SW 1271 (cell line): ENCODE measurements around the gene AASDHPPT.
A peak's percentile ranks its signal among the peaks of the same experiment; 100 is the strongest.

Experiments
- DNase-seq, 2 experiments: peaks; one replicate each; lab custom pipeline; 2025; lab: John Stamatoyannopoulos, UW

The AASDHPPT gene

DNA sequence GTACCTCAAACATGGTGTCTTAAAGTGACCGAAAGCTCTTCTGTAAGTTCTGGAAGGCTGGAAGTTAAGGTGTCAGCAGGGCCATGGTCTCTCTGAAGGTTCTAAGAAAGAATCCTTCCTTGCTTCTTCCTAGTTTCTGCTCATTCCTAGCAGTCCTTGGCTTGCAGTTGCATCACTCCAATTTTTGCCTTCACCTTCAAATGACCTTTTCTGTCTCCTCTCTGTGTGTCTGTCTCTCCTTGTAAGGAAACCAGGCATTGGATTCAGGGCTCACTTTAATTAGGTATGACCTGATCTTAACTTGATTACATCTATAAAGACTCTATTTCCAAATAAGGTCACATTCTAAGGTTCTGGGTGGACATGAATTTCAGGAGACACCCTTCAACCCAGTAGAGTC is 8.7 kb downstream of the AASDHPPT start:
- DNase-seq: no peak

DNA sequence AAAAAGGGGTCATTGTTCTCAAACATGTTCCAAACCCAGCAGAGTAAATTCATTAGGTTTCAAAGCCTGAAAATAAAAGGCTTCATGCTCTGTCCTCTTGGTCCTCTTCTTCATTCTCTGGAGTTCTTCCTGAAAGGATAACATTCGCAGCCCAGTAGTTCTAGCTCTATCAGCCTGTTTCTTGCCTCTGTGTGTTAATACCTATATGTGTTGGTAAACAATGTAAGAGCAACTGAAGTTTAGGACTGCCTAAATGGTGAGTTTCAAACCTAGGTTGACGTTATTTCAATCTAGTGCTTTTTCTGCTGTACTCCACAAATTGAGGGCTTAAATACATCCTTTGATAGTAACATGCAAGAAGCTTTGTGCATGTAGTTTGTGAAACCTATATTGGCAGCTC is 9.4 kb downstream of the AASDHPPT start:
- DNase-seq: no peak

DNA sequence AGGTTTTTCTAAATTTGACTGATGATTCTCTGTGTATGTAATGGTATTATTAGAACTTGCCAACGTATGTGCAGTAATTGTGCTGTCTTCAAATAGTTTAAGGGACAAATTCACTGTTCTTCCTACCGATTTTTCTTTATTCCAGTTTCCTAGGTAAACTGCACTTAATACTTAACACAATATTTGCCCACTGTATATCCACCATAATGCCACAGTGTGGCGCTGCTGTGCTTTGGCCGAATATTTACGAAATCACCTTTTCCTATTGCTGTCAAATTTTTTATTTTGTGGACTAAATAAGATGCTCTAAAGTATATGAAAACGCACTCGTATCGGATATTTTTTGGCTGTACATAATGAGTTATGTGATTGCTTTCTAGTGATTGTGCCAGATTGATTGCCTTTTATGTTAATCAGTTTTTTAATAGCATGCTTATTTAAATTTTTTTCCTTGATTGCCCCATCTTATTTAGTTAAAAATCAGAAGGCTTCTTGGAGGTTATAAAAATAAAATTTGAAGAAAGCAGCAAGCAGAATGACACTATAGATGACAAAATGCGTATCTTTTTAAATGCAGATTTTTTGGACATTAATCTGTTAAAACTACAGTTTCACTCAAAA is 10.5 kb downstream of the AASDHPPT start:
- DNase-seq: peak in 1 of 2 experiments; percentile 62

DNA sequence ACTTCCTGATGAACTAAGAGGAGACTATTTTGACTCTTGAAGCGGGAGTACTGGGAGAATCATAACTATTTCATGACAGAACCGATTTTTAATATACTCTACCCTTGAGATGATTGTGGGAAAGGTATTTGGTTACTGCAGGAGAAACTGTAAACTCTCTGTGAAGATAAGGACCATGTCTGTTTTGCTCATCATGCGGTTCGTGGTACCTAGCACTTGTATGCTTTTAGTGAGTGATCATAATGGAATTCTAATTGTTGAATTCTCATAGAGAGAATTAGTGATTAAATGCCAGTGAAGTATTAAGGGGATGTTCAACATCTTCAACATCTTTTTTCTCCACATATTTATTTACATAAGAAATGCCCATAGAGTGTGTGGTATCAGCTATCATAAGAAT is 11.4 kb downstream of the AASDHPPT start:
- no peak for DNase-seq

DNA sequence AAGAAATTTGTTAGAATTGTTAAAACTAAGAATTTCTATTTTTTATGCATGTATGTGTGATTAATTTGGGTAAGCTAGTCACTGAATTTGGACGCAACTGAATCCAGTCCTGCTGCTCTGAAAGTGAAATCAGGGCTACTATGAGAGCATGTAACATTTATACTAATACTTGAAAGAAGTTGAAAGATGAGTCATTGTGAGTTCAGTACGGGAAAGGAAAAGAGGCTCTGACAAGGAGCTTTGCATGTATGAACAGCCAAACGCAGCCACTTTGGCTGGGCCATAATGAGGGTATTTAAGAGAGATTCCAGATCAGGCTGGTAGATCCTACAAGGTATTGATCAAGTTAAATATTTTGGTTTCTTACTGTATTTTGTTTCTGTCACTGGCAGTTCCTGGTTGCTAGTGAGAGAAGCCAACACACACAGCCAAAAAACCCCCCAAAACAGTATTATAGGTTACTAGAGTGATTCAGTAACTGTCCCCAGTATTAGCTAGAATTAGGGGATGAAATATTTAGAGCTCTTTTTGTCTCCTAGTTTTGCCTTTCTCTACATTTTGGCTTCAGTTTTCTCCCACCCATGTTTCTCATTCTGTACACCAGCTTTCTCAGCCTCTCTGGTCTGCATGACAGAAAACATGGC is 14.1 kb downstream of the AASDHPPT start:
- DNase-seq: peak in 1 of 2 experiments; percentile 47

DNA sequence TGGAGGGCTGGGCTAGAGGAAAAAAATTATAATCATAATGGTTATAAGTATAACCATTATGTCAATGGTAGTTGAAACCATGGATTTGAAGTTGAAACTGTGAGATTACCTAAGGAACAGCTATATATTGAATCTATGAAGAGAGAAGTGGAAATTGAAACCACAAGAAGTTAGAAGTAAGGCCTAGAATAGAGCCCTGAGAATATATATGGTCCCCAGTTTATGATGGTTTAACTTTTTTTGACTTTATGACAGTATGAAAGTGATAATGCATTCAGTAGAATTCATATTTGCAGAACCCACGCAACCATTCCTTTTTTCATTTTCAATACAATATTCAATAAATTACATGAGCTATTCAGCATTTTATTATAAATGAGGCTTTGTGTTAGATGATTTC is 15.0 kb downstream of the AASDHPPT start:
- DNase-seq: no peak

DNA sequence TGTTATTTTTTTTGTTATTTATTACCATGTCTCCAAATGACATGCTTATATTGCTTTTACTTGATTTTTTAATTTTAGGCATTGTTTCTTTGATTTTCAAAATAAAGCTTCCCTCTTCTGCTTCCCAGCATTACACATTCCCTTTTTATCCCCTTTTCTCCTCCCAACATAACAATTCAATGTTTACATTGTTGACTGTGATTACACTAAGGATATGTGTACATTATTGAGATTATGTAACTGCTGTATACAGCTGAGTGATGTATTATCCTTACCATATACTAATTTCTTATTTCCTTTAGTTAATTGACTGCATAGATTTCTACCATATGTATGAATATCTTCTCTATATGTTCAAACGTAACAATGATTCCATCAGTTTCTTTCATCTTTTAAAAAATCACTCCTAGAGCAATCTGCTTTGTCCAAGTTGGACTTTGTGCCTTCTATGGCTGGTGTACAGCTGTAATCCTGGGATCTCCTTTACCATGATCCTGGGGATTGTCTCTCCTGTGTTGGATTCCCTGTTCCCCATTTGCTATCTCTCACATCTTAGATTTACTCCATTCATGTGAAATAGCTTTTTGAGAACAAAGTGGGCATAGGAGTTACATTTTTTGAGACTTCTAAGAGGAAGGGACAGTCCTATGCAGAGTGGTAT is 21.6 kb downstream of the AASDHPPT start:
- no peak for DNase-seq

DNA sequence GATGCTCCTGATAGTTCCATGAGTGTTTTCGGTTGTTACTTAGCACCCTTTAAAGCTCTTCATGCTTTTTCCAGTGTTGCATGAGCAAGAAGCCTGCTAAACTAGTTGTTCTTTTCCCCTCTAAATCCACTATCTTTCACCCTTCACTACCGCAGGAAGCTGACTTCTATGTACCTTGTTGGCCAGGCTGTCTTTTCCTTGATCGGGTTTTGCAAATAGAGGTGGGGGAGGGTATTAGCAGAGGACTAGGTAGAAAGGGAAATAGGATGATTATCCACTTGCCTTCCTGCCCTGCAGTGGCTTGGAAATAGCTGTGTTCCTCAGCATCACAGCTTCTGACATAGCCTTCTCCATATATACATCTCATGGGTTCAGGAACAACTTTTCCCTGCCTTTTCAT is 23.9 kb downstream of the AASDHPPT start:
- no peak for DNase-seq

DNA sequence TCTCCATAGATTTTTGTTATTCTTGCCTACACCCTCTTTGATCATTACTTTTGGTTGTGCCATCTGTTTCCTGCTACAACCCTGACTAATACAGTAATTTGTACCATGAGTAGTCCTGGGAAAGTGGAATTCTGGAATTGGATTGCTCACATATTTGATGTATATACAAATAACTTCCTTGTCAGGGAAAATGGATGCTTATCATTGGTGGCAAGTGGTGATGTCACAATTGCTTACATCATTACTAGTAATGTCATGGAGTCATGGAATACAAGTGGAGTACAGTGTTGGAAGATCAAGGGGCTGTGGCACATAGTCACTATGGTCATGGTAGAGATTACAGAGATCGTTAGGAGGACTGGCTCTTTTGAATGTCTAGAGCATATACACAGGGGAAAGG is 24.4 kb downstream of the AASDHPPT start:
- DNase-seq: no peak

DNA sequence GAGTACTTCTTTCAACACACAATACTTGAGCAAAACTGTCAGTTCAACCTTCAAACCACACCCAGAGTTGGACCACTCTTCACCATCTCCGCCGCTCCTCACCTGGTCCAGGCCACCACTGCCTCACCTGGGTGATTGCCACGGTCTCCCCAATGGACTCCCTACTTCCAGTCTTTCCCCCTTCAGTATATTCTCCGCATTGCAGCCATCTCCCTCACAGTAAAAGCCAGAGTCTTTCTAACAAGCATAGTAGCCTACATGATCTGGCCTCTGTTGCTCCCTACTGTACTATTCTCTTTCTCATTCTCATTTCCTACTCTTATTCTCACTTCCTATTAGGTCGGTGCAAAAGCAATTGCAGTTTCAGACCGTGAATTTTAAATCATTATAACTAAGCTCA is 28.5 kb downstream of the AASDHPPT start:
- no peak for DNase-seq

DNA sequence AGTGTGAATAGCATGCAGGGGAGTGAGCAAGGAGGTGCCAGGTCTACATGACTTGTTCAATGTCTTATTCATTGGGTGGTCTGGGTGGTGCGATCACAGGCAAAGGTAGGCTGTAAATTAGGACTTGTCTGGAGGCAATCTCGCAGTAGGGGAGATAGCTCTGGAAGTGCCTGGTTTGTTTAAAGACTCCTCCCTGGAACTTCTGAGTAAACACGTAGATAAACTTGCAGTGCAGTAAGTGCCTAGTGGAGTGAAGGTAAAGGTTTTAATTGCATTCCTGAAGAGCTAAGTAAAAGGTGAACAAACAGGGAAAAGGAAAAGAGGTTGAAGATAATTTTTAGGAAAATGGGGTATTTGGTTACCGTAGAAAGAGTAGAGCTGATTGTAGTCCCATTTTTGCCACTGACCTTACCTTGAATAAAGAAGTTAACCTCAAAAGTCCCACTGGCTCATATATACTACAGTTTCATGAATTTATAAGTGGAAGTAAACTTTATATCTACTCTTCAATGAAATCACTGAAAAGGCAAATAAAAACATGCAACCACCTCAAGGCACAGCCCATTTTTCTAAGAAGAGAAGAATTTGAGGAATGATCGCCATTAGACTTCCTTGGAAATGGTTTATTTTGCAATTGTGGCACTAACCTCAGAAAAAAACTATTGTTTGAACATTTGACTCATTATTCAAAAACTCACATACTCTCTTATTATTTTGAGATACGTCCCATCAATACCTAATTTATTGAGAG is 44.3 kb downstream of the AASDHPPT start:
- DNase-seq: no peak

DNA sequence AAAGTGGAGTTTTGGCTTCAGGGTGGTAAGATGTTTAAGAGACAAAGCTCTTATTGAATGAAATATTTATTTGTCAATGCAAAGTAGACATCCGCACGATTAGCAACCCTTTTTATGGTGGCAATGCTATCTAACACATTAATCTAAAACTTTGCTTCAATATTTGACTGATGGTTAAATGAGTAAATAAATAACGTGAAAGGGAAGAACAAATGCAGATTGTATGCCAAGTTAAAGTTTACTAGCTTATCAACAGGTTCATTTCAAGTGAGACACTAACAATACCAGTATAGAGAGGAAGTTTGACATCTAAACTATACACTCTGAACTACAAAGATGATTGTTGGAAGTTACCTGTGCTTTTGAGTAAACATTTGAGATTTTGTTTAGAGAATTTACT is 50.1 kb downstream of the AASDHPPT start:
- no peak for DNase-seq

DNA sequence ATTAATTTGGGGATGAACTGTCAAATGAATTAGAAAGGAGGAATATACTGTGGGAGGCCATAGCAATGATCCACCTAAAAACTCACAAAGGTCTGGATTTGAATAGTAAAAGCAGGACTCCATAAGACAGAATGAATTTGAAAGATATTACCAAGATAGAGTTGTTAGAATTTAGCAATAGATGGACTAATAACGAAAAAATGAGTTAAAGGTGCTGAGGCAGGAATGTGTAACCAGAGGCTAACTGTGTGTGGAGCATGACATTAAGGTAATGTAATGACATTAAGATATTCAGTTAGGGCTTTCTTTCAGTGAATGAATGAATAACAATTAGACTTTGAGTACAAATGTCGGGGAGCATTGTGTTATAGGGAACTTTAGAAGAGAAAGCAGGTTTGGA is 51.3 kb downstream of the AASDHPPT start:
- no peak for DNase-seq

DNA sequence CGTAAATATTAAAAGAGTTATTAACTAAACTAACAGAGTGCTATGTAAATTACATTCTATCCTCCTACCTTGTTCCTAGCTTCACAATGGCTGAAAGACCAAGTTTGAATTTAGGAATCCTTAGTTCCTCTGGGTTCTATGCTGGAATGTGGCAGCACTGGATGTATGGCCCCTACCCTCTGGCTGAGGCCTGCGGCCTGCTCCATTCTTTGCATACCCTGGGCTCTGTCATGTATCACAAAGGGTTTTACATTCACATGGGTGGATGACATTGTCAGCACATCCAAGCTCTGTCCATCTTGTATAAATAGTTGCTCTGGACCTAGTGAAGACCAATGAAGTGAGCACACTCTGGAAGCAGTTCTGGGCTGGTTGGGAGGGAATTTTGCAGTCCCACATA is 54.5 kb downstream of the AASDHPPT start:
- no peak for DNase-seq

DNA sequence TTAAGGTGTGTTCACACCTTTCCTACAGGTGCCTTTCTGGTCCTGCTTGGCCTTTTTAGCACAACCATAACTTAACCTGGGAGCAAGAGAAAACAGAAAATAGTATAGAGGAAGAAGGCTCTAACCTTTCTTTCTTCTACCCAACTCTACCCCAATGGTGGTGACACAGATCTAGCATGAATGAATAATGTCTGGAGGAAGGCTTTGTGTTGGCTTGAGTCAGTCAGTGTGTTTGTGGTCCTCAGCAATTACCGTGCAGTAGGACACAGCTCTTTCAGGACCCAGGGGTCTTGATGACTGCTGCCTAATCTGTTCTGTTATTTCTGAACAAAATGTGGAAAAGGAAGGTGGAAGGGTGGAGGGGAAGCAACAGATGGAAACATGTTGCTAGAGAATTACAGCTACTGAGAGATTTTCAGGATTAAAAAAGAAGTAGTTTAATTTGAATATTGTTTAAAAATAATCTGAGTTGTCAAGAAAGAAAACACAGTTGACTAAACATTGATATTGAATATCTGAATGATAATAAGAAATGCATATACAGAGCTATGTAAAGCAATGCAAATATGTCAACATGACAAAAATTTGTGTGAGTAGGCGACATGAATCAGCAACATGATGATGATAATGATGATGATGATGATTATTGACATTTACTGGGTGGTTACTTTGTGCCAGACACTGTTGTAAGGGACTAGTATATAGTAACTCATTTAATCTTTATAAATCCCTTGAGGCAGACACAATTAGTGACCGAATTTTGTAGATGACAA is 55.3 kb downstream of the AASDHPPT start:
- no peak for DNase-seq

DNA sequence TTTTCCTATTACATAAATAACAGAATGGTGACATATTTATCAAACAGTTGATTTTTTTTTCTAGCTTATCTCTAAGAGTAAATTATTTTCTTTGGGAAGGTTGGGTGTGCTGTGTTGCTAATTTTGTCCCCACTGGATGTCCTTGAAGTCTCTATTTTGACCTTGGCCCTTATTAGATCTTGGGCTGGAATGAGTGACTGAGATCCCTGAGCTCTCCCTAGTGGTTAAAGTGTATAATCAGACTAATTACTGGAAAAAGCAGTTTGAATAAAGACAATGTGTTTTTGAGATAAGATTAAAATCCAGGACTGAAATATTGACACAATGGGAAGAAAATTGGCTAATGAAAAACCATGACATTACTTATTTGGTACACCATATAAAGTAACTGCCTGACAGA is 56.1 kb downstream of the AASDHPPT start:
- DNase-seq: peak in 1 of 2 experiments; percentile 22

DNA sequence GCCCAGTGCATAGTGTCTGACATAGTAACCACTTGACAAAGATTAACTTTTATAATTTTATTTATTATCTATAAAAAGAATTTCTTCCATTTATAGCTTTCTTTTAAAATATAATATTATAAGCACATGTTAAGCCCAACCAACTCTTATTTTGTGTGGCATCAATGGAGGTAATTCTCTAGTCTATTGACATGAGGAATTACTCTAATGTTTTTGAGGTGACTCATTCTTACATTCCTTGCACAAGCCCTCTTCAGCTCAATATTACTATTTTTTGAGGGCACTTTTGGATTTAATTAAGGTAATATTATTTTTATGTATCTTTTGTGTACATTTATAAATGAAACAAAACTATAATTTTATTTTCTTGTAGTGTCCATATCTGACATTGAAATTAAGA is 59.6 kb downstream of the AASDHPPT start:
- peak in 1 of 2 experiments; percentile 30 for DNase-seq

DNA sequence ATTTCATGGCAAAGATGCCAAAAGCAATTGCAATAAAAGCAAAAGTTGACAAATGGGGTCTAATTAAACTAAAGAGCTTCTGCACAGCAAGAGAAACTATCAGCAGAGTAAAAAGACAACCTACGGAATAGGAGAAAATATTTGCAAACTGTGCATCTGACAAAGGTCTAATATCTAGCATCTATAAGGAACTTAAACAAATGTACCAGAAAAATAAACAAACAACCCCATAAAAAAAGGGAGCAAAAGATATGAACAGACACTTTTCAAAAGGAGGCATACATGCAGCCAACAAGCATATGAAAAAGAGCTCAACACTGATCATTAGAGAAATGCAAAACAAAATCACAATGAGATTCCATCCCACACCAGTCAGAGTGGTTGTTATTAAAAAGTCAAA is 60.3 kb downstream of the AASDHPPT start:
- DNase-seq: no peak
